Measurements from ENCODE around the gene ZNF41. TPM values are rescaled to one million over a fixed set of nuclear protein-coding genes. Genes with fewer than 3 reads are reported as not detected.

The ZNF41 gene
- total RNA-seq, 4 donors from 2014 or later, result 2.6 to 14.1 (median 9.2) TPM

DNA sequence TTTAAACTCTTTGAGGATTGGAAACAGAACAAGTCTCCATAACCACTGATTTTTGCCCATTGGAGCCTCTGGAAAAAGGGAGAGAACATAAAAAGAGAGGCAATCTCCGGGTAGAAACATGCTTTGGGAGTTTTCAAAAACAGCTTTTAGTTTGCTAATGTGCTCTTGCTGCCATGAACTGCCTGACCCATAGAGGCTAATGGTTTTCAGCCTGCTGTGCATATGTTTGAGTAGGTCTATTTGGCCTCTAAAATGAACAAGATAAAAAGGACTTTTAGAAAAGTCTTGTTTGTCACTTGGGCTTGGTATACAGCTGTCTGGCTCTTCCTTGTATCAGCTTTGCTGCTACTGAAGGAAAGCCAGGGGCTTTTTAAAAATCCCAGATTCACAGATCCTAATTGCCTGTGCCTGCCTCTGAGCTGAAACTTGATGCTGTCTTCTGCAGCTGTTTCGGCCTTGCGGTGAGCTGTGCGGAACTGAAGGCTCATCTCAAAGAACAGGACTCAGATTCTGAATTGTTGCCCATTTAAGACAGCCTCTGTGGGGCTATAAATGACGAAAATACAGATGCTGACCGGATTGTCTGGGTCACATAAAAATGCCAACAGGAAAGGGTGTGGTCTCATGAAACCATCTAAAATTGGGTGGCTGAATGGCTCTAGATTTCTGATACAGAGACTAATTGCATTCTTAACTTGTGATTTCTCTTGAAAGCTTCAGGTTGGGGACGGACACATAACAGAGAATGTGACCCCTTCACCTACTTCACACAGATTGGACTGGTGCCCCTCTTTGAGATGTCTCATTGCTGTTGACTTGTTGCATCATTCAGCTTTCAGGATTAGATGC, 18.4 kb upstream of the ZNF41 start:
- 40% methylated on average over 7 of the region's 7 CpGs; no CpG with 5 or more reads in 1 of the 2 donors for WGBS, 2 donors (ENCODE audit: low coverage in 1 of 2)
- no peak overlapping the region for H3K4me3 ChIP-seq
- H3K9me3 ChIP-seq, result no peaks in the 10 kb centered on the region
- no peaks in the 10 kb centered on the region for H3K36me3 ChIP-seq
- TF ChIP-seq CTCF (IDR thresholded peaks at IDR 0.05) (no peak), POLR2A (IDR thresholded peaks at IDR 0.05) (no peak), POLR2AphosphoS5 (IDR thresholded peaks at IDR 0.05) (no peak), EP300 (IDR thresholded peaks at IDR 0.05; ENCODE audit: low read depth) (no peak)
- no peaks in the 10 kb centered on the region for H3K4me1 ChIP-seq
- intact Hi-C loops (cut with DNase I; ENCODE audit: low total_unique reads), result no loop called here
- no peak for DNase-seq
- in situ Hi-C loops (cut with MboI; ENCODE audit: low pct_ligation_motif_present in 1 of 4, low pct_unique_long_range_greater_than_20kb in 1 of 4, low sequenced_read_pairs in 3 of 4), result loop anchor here in 2 of 4 donors (25.0 kb wide), 2 partner anchors 114 to 314 kb away; partner anchors contain the start of gene UBA1 (in 2 of the 2)
- H3K27ac ChIP-seq, result no peak overlapping the region
- H3K27me3 ChIP-seq, result no peaks in the 10 kb centered on the region

DNA sequence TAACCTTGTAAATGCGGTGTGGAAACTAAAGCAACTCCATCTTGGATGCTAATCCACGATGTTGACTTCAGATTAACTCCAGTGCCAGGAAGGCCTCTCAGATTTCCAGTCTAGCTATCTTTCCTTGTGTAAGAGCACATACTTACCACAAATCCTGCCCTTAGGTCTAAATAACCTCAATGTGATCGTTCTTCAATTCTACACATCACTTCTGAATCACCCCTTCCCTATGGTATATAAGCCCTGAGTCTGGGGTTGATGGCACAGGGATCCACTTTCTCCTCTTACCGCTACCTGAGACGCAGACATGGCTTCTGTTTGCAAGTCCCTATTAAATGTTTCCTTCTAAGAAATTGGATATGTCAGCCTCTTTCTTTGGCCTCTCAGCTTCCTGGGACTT, 17.5 kb upstream of the ZNF41 start:
- TF ChIP-seq POLR2A (IDR thresholded peaks at IDR 0.05), result no peak
- no peak for TF ChIP-seq CTCF (IDR thresholded peaks at IDR 0.05)
- no peak for TF ChIP-seq EP300 (IDR thresholded peaks at IDR 0.05; ENCODE audit: low read depth)
- TF ChIP-seq POLR2AphosphoS5 (IDR thresholded peaks at IDR 0.05), result no peak

GRCh38 chrX:47499293-47499692, 16.3 kb upstream of the ZNF41 start:
- H3K4me1 ChIP-seq, result no peaks in the 10 kb centered on the region
- no peaks in the 10 kb centered on the region for H3K9me3 ChIP-seq
- H3K4me3 ChIP-seq, result no peak overlapping the region
- no peak for DNase-seq
- no peak overlapping the region for H3K27ac ChIP-seq
- H3K36me3 ChIP-seq, result no peaks in the 10 kb centered on the region
- H3K27me3 ChIP-seq, result no peaks in the 10 kb centered on the region
- in situ Hi-C loops (cut with MboI; ENCODE audit: low pct_ligation_motif_present in 1 of 4, low pct_unique_long_range_greater_than_20kb in 1 of 4, low sequenced_read_pairs in 3 of 4) (no loop called here), intact Hi-C loops (cut with DNase I; ENCODE audit: low total_unique reads) (no loop called here)
- 70% methylated on average over 3 of the region's 3 CpGs; no CpG with 5 or more reads in 1 of the 2 donors for WGBS, 2 donors (ENCODE audit: low coverage in 1 of 2)
- TF ChIP-seq EP300 (IDR thresholded peaks at IDR 0.05; ENCODE audit: low read depth) (no peak), POLR2A (IDR thresholded peaks at IDR 0.05) (no peak), CTCF (IDR thresholded peaks at IDR 0.05) (no peak), POLR2AphosphoS5 (IDR thresholded peaks at IDR 0.05) (no peak)

More for the DNA sequence above, 17.5 kb upstream of the ZNF41 start:
- H3K4me1 ChIP-seq, result no peaks in the 10 kb centered on the region
- H3K36me3 ChIP-seq, result no peaks in the 10 kb centered on the region
- WGBS, 2 donors (ENCODE audit: low coverage in 1 of 2), result 73% methylated on average over 5 of the region's 5 CpGs; no CpG with 5 or more reads in 1 of the 2 donors
- no peak overlapping the region for H3K4me3 ChIP-seq
- H3K27ac ChIP-seq, result no peak overlapping the region
- intact Hi-C loops (cut with DNase I; ENCODE audit: low total_unique reads), result no loop called here
- DNase-seq, result no peak
- H3K9me3 ChIP-seq, result no peaks in the 10 kb centered on the region
- in situ Hi-C loops (cut with MboI; ENCODE audit: low pct_ligation_motif_present in 1 of 4, low pct_unique_long_range_greater_than_20kb in 1 of 4, low sequenced_read_pairs in 3 of 4), result loop anchor here in 2 of 4 donors (25.0 kb wide), 2 partner anchors 113 to 313 kb away; partner anchors contain the start of gene UBA1 (in 2 of the 2)
- H3K27me3 ChIP-seq, result no peaks in the 10 kb centered on the region

GRCh38 chrX:47498411-47498810, 15.4 kb upstream of the ZNF41 start:
- Histone ChIP-seq H3K36me3 (no peaks in the 10 kb centered on the region), H3K4me1 (no peaks in the 10 kb centered on the region), H3K9me3 (no peaks in the 10 kb centered on the region), H3K27me3 (no peaks in the 10 kb centered on the region), H3K4me3 (no peak overlapping the region), H3K27ac (no peak overlapping the region)
- WGBS, 2 donors (ENCODE audit: low coverage in 1 of 2), result 65 to 100% methylated on average over 1 to 4 of the region's 4 CpGs
- no peak for DNase-seq
- TF ChIP-seq EP300 (IDR thresholded peaks at IDR 0.05; ENCODE audit: low read depth) (no peak), POLR2A (IDR thresholded peaks at IDR 0.05) (no peak), POLR2AphosphoS5 (IDR thresholded peaks at IDR 0.05) (no peak), CTCF (IDR thresholded peaks at IDR 0.05) (no peak)
- intact Hi-C loops (cut with DNase I; ENCODE audit: low total_unique reads), result no loop called here
- in situ Hi-C loops (cut with MboI; ENCODE audit: low pct_ligation_motif_present in 1 of 4, low pct_unique_long_range_greater_than_20kb in 1 of 4, low sequenced_read_pairs in 3 of 4), result no loop called here
